Measurements from ENCODE around the gene PARP4.

- TF ChIP-seq CTCF (IDR thresholded peaks at IDR 0.05 in 4 of 5, conservative IDR thresholded peaks at IDR 0.05 in 1 of 5) (no peak), POLR2A (IDR thresholded peaks at IDR 0.05) (no peak)
Measured at GRCh38 chr13:24512908-24513213, 283 bp upstream of the PARP4 start.

Measured in gastrocnemius medialis (tissue), 4 donors.